CD4-positive, alpha-beta T cell treated with Interleukin-6 for 4 hours (primary cell): ENCODE measurements around the gene MACROD2.
"Not testable (repeated sequence)": the region's sequence is repeated elsewhere in the genome, so short reads cannot be mapped to it uniquely, and the experiment has no call there.

Experiments used
- DNase-seq: peaks from one replicate; pipeline ENCODE4 v3.0.0-alpha.2; 2020; ENCODE audit warnings: mixed read lengths

Gene MACROD2

GRCh38 chr20:14197097-14197496 is 201.8 kb downstream of the MACROD2 start:
- no peak for DNase-seq

GRCh38 chr20:14198416-14198815 is 203.1 kb downstream of the MACROD2 start:
- no peak for DNase-seq

GRCh38 chr20:14199111-14199510 is 203.8 kb downstream of the MACROD2 start:
- no peak for DNase-seq

- no peak for DNase-seq
Observed at GRCh38 chr20:14203657-14204056, 208.3 kb downstream of the MACROD2 start.

- no peak for DNase-seq
Observed at GRCh38 chr20:14207591-14207990, 212.3 kb downstream of the MACROD2 start.

GRCh38 chr20:14208956-14209355 is 213.6 kb downstream of the MACROD2 start:
- no peak for DNase-seq

DNA sequence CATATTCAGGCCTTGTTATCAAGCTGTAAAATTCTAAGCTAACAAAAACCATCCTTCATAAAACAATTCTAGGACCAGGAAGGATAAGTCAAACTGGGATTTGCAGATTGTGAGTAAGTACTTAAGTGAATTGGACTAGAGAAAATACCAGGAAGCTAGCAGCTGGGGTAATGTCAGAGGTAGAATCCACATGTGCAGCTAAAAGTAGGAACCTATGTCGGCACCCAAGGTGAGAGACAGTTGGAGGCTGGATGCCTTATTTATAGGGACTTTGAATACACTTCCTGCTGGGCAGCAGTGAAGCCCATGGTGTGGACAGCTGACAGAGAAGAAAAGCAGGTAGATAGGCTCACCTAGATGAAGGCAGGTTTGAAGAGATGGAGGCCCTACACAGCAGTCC is 214.8 kb downstream of the MACROD2 start:
- no peak for DNase-seq

- no peak for DNase-seq
Observed at GRCh38 chr20:14214046-14214445, 218.7 kb downstream of the MACROD2 start.

DNA sequence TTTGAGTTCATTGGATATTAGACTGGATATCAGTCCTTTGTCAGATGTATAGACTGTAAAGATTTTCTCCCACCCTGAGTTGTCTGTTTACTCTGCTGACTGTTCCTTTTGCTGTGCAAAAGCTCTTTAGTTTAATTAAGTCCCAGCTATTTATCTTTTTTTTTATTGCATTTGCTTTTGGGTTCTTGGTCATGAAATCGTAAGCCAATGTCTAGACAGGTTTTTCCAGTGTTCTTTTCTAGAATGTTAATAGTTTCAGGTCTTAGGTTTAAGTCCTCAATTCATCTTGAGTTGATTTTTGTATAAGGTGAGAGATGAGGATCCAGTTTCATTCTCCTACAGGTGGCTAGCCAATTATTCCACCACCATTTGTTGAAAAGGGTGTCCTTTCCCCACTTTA is 220.6 kb downstream of the MACROD2 start:
- not testable (repeated sequence) for DNase-seq

GRCh38 chr20:14219801-14220461 is 224.6 kb downstream of the MACROD2 start:
- no peak for DNase-seq

DNA sequence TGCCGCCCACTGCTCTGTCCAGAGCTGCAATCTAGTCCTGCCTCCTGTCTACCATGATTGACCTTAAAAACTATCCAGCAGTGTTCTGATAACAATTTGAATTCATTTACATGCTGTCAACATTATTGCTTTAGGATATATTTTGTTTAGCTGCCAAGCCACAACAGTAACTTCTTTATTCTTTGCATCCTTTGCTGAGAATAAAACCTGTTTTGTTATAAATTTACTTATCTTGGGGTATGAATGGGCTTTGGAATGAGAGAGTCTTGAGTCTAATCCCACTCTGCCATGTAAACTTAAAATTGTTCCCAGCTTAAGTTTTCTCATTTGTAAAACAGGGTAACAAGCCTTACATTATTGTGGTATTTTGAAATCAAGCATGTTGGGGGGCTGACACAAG is 225.7 kb downstream of the MACROD2 start:
- no peak for DNase-seq

GRCh38 chr20:14223806-14224205 is 228.5 kb downstream of the MACROD2 start:
- DNase-seq, result no peak

GRCh38 chr20:14226051-14227049 is 231.0 kb downstream of the MACROD2 start:
- DNase-seq, result not testable (repeated sequence)

DNA sequence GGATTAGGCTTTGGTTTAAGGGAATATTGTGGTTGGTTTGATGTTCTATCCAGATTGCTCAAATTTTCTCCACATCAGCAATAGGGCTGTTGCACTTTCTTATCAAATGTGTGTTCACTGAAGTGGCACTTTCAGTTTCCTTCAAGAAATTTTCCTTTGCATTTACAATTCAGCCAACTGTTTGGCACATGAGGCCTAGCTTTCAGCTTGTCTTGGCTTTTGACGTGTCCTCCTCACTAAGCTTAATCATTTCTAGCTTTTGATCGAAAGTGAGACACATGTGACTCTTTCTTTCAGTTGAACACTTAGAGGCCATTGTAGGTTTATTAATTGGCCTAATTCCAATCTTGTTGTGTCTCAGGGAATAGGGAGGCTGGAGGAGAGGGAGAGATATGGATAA is 237.3 kb downstream of the MACROD2 start:
- no peak for DNase-seq

GRCh38 chr20:14234666-14235295 is 239.5 kb downstream of the MACROD2 start:
- no peak for DNase-seq

- DNase-seq, result no peak
Observed at GRCh38 chr20:14235355-14235754, 240.0 kb downstream of the MACROD2 start.

- no peak for DNase-seq
Observed at GRCh38 chr20:14245368-14245970, 250.2 kb downstream of the MACROD2 start.

- DNase-seq, result no peak
Observed at GRCh38 chr20:14259689-14260088, 264.4 kb downstream of the MACROD2 start.

DNA sequence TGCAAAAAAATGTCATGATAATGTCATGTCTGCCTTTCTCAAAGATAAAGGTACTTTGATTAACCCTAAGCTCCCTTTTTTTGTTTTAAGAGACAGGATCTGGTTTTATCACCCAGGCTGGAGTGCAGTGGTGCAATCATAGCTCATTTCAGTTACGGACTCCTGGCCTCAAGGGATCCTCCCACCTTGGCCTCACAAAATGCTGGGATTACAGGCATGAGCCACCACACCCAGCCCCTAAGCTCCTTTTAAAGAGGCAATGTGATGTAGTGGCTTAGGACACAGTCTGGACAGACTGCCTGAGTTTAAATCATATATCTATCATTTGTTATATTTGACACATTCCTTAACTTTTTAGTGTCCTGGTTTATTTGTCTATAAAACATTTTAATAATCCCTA is 265.1 kb downstream of the MACROD2 start:
- no peak for DNase-seq

DNA sequence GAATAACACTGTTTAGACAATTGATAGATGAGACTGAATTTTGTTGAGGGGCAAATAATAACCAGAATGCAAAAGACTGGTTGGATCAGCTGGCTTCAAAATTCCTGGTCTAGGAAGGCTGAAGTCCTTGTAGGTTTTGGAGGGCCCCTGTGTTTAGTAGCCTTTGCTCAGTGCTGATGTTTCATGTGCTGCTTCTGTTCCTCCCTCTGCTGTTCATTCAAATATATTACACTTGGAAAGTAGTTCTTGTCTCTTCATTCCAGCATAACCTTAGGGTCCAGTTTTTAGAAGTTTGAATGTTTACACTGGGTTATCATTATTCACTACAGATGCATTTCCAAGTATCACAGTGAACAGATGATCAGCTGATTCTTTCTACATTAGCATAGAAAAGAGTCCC is 269.6 kb downstream of the MACROD2 start:
- DNase-seq, result no peak

DNA sequence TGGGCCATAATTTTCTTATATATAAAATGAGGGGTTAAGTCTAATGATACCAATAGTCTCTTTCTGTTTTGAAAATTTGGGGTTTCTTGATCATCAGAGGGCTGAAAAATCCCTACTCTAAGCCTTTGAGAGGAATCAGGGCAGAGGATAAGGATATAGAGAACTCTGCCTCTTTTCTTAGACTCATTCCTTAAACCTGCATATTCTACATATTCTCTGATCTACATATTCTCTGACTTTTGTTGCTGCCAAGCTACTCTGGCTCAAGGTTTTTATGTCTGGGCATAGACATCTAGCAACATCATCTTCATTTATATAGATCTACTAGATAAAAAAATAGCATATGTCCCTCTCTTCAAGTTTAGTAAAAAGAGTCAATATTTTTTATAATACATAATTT is 270.9 kb downstream of the MACROD2 start:
- DNase-seq, result no peak

DNA sequence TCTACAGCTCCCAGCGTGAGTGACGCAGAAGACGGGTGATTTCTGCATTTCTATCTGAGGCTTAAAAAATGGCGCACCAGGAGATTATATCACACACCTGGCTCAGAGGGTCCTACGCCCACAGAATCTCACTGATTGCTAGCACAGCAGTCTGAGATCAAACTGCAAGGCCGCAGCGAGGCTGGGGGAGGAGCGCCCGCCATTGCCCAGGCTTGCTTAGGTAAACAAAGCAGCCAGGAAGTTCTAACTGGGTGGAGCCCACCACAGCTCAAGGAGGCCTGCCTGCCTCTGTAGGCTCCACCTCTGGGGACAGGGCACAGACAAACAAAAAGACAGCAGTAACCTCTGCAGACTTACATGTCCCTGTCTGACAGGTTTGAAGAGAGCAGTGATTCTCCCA is 275.4 kb downstream of the MACROD2 start:
- DNase-seq, result not testable (repeated sequence)

DNA sequence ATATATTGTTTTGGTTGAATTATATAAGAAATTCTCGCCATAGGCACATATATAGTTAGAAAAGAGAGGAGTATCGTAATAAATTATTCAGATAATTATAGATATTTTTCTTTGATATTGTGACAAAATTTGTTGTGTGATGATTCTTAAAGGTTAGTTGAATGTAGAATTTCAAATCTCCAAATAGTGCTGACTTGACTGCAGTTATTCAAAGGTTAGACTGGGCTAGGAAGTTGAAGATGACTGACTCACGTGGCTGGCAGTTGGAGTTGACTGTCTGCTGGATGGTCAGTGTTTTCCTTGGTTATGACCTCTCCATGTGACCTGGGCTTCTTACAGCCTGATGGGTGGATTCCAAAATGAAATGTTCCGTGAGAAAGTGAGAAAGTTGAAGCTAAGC is 286.8 kb downstream of the MACROD2 start:
- no peak for DNase-seq
